GM20431 (cell line): ENCODE measurements around the gene MRPL28.
"Not testable (repeated sequence)": the region's sequence is repeated elsewhere in the genome, so short reads cannot be mapped to it uniquely, and the experiment has no call there.

ENCODE experiments used
- in situ Hi-C: fragments of 300-500 bp; cut with MseI, MboI; formaldehyde crosslinking; loops from one replicate; pipeline ENCODE4 v1.15.0; 2020; ENCODE audit warnings: low sequenced_read_pairs; ENCODE audit not compliant: unreplicated experiment

The MRPL28 gene

GRCh38 chr16:345772-346171 is 24.6 kb downstream of the MRPL28 start:
- in situ Hi-C loops: no loop called here

- in situ Hi-C loops: no loop called here
Measured at GRCh38 chr16:342455-343213, 27.7 kb downstream of the MRPL28 start.

GRCh38 chr16:341974-342336 is 28.4 kb downstream of the MRPL28 start:
- in situ Hi-C loops: not testable (repeated sequence)

GRCh38 chr16:341095-341973 is 29.0 kb downstream of the MRPL28 start:
- in situ Hi-C loops: not testable (repeated sequence)

GRCh38 chr16:340370-341091 is 29.8 kb downstream of the MRPL28 start:
- in situ Hi-C loops: no loop called here

GRCh38 chr16:339680-340079 is 30.7 kb downstream of the MRPL28 start:
- in situ Hi-C loops: no loop called here

GRCh38 chr16:337975-338575 is 32.3 kb downstream of the MRPL28 start:
- in situ Hi-C loops: no loop called here

GRCh38 chr16:337437-337836 is 32.9 kb downstream of the MRPL28 start:
- in situ Hi-C loops: no loop called here

GRCh38 chr16:336269-336668 is 34.1 kb downstream of the MRPL28 start:
- in situ Hi-C loops: no loop called here

- in situ Hi-C loops: not testable (repeated sequence)
Measured at GRCh38 chr16:334861-335632, 35.3 kb downstream of the MRPL28 start.

GRCh38 chr16:334164-334832 is 36.0 kb downstream of the MRPL28 start:
- in situ Hi-C loops: not testable (repeated sequence)

GRCh38 chr16:333406-334094 is 36.8 kb downstream of the MRPL28 start:
- in situ Hi-C loops: no loop called here

GRCh38 chr16:331181-331814 is 39.0 kb downstream of the MRPL28 start:
- in situ Hi-C loops: not testable (repeated sequence)

- in situ Hi-C loops: no loop called here
Measured at GRCh38 chr16:330741-331140, 39.6 kb downstream of the MRPL28 start.

GRCh38 chr16:325375-326145 is 44.8 kb downstream of the MRPL28 start:
- in situ Hi-C loops: no loop called here

- in situ Hi-C loops: no loop called here
Measured at GRCh38 chr16:324451-325334, 45.6 kb downstream of the MRPL28 start.

- in situ Hi-C loops: no loop called here
Measured at GRCh38 chr16:324201-324450, 46.2 kb downstream of the MRPL28 start.
